ENCODE measurements around the gene KY.

- TF ChIP-seq TARDBP (IDR thresholded peaks at IDR 0.05; ENCODE audit: borderline replicate concordance) (no peak), SMARCA5 (IDR thresholded peaks at IDR 0.05) (no peak), PBX3 (IDR thresholded peaks at IDR 0.05; ENCODE audit: insufficient replicate concordance, low read depth, low read length) (no peak)
Observed at GRCh38 chr3:134660046-134660441, 9.2 kb upstream of the KY start.
